ENCODE data around the gene ALKBH5. TPM values are rescaled to one million over a fixed set of nuclear protein-coding genes. Genes with fewer than 3 reads are reported as not detected.

ALKBH5 gene
- polyA plus RNA-seq, 1 donor from 2014 or later = 55.0 TPM

- Histone ChIP-seq H3K9me2 (ENCODE audit: insufficient read depth, low read length) (no peaks in the 10 kb centered on the region), H3K36me3 (ENCODE audit: insufficient read depth, low read length) (no peaks in the 10 kb centered on the region), H3K4me3 (ENCODE audit: low read length) (no peak overlapping the region), H4K20me1 (ENCODE audit: insufficient read depth) (no peaks in the 10 kb centered on the region), H3K9ac (ENCODE audit: low read length) (no peak overlapping the region), H3K9me3 (ENCODE audit: low read length) (no peaks in the 10 kb centered on the region), H3F3A (ENCODE audit: insufficient read depth, low read length, poor library complexity, severe bottlenecking) (no peaks in the 10 kb centered on the region), H3K79me2 (replicated peaks; ENCODE audit: insufficient read depth, low read length) (peaks cover 52% of the 10 kb centered on the region), H2AFZ (ENCODE audit: low read depth, low read length) (no peak overlapping the region), H3K27ac (ENCODE audit: low read length) (no peak overlapping the region), H3K4me2 (ENCODE audit: low read length) (no peak overlapping the region), H3K27me3 (ENCODE audit: insufficient read depth, low read depth, low read length) (no peaks in the 10 kb centered on the region)
- TF ChIP-seq MXI1 (conservative IDR thresholded peaks at IDR 0.05; ENCODE audit: poor library complexity, severe bottlenecking) (no peak), EZH2 (IDR thresholded peaks at IDR 0.05; ENCODE audit: borderline replicate concordance, insufficient read depth, low read length, poor library complexity, severe bottlenecking) (no peak), SMC3 (conservative IDR thresholded peaks at IDR 0.05; ENCODE audit: poor library complexity) (no peak), CTCF (IDR thresholded peaks at IDR 0.05; ENCODE audit: poor library complexity, severe bottlenecking) (no peak), POLR2AphosphoS5 (IDR thresholded peaks at IDR 0.05) (no peak), RAD21 (conservative IDR thresholded peaks at IDR 0.05) (no peak), TAF1 (IDR thresholded peaks at IDR 0.05; ENCODE audit: low read depth) (no peak), EP300 (conservative IDR thresholded peaks at IDR 0.05; ENCODE audit: poor library complexity, severe bottlenecking) (no peak)
- TF ChIP-seq, protein P1, sequence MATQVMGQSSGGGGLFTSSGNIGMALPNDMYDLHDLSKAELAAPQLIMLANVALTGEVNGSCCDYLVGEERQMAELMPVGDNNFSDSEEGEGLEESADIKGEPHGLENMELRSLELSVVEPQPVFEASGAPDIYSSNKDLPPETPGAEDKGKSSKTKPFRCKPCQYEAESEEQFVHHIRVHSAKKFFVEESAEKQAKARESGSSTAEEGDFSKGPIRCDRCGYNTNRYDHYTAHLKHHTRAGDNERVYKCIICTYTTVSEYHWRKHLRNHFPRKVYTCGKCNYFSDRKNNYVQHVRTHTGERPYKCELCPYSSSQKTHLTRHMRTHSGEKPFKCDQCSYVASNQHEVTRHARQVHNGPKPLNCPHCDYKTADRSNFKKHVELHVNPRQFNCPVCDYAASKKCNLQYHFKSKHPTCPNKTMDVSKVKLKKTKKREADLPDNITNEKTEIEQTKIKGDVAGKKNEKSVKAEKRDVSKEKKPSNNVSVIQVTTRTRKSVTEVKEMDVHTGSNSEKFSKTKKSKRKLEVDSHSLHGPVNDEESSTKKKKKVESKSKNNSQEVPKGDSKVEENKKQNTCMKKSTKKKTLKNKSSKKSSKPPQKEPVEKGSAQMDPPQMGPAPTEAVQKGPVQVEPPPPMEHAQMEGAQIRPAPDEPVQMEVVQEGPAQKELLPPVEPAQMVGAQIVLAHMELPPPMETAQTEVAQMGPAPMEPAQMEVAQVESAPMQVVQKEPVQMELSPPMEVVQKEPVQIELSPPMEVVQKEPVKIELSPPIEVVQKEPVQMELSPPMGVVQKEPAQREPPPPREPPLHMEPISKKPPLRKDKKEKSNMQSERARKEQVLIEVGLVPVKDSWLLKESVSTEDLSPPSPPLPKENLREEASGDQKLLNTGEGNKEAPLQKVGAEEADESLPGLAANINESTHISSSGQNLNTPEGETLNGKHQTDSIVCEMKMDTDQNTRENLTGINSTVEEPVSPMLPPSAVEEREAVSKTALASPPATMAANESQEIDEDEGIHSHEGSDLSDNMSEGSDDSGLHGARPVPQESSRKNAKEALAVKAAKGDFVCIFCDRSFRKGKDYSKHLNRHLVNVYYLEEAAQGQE (IDR thresholded peaks at IDR 0.05; ENCODE audit: borderline replicate concordance) = no peak
Observed at GRCh38 chr17:18230288-18231141, 46.9 kb downstream of the ALKBH5 start.

GRCh38 chr17:18231164-18231563 is 47.5 kb downstream of the ALKBH5 start:
- H3K79me2 ChIP-seq (replicated peaks; ENCODE audit: insufficient read depth, low read length) = peaks cover 47% of the 10 kb centered on the region
- no peak overlapping the region for H3K4me2 ChIP-seq (ENCODE audit: low read length)
- no peak overlapping the region for H3K27ac ChIP-seq (ENCODE audit: low read length)
- H3K36me3 ChIP-seq (ENCODE audit: insufficient read depth, low read length) = no peaks in the 10 kb centered on the region
- H3K27me3 ChIP-seq (ENCODE audit: insufficient read depth, low read depth, low read length) = no peaks in the 10 kb centered on the region
- H3K9me2 ChIP-seq (ENCODE audit: insufficient read depth, low read length) = no peaks in the 10 kb centered on the region
- no peaks in the 10 kb centered on the region for H3F3A ChIP-seq (ENCODE audit: insufficient read depth, low read length, poor library complexity, severe bottlenecking)
- H3K9ac ChIP-seq (ENCODE audit: low read length) = no peak overlapping the region
- H4K20me1 ChIP-seq (ENCODE audit: insufficient read depth) = no peaks in the 10 kb centered on the region
- no peak overlapping the region for H2AFZ ChIP-seq (ENCODE audit: low read depth, low read length)
- TF ChIP-seq SMC3 (conservative IDR thresholded peaks at IDR 0.05; ENCODE audit: poor library complexity) = no peak
- H3K9me3 ChIP-seq (ENCODE audit: low read length) = no peaks in the 10 kb centered on the region
- H3K4me3 ChIP-seq (ENCODE audit: low read length) = no peak overlapping the region

Data from neural cell (in vitro differentiated cells).